HG03139 (cell line): ENCODE results near the gene DUSP14.
"Not testable (repeated sequence)": the region's sequence is repeated elsewhere in the genome, so short reads cannot be mapped to it uniquely, and the experiment has no call there.

Experiments used
- ATAC-seq: cut with Tn5 transposase; IDR thresholded peaks from one replicate; pipeline ENCODE4 v1.9.1; 2021; ENCODE audit not compliant: unreplicated experiment

Gene DUSP14

GRCh38 chr17:37483311-37484039 lies 6.2 kb upstream of the DUSP14 start:
- no peak for ATAC-seq

DNA sequence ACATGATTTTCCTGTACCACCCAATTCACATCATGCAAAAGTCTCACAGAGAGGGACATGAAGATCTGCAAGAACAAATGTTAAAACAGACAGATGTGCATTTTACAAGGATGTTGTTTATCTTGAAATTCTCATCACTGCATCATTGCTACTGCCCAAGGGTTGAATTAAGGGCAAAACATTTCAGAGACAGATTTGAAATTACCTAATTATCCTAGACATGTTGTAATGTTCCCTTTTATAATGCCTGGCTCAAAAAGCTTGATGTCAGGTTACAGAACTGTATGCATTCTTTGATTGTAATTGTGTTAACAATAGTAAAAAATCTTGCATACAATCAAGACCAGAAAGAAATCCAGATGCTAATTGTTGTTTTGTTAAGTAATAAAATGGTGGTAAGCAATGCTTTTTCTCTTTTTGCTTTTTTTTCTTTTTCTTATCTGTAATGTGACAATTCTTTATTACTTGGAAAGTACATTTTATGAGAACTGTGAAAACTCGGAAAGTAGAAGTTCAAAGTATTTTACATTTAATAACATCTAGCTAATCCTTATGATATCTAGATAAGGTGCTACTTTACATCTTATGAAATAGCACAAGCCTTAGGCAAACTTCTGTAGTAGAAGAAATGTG lies 3.6 kb upstream of the DUSP14 start:
- ATAC-seq, result no peak

DNA sequence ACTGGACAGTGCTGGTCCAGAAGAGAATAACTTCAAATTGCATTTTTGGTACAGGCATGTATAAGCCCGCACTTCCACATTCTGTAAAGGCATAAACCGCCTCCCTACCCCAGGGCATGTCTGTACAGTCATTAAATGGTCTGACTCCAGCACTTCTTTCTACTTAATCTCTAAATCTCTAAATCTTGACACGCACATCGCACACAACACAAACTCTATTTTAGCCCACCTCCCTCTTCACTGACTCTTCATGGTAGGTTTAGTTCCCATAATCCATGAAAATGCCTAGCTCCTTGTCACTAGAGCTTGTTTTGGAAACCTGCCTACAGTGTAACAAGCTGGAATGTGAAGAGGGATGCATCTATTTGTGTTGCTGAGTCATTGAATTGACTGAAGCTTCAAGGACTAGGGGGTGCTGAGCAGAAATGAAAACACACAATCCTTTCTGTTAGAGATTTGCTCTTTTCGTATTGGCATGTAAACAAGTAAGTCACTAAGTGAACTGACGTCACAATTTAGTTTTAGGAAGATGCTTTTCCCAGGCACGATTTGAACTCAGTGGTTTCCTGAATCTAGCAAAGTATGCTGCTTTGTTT lies 1.6 kb upstream of the DUSP14 start:
- ATAC-seq, result no peak

- peak; percentile 8 for ATAC-seq
These were observed 989 bp upstream of the DUSP14 start for GRCh38 chr17:37488607-37489196.

DNA sequence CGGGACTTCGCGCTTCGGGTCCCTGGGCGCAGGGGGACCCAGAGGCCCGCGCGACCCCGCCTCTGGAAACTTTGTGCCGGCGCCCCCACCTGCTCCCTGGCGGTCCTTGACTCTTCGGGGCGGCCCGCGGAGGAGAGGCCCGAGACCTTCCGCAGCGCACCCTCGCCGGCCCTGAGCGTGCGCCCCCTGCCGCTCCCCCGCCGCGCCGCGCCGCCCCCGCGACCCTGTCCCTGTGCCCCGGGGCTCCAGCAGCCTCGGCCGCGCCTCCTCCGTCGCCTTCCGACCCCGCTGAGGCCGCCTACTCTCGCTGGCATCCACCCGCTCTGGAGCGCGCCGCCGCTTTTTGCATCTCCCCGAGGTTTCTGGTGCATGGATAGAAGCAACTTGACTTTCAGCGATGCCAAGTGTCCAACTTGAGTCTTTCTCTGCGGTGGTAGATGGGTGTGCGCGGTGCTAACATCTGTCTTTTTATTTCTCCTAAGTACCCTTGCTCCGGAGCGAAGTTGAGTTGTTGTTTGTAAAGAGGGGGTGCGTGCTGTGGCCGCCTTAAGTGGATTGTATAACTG lies 414 bp downstream of the DUSP14 start:
- ATAC-seq, result peak; percentile 40

GRCh38 chr17:37490638-37491614 lies 1.2 kb downstream of the DUSP14 start:
- ATAC-seq, result no peak

- ATAC-seq, result no peak
These were observed 2.5 kb downstream of the DUSP14 start for GRCh38 chr17:37492167-37492566.

DNA sequence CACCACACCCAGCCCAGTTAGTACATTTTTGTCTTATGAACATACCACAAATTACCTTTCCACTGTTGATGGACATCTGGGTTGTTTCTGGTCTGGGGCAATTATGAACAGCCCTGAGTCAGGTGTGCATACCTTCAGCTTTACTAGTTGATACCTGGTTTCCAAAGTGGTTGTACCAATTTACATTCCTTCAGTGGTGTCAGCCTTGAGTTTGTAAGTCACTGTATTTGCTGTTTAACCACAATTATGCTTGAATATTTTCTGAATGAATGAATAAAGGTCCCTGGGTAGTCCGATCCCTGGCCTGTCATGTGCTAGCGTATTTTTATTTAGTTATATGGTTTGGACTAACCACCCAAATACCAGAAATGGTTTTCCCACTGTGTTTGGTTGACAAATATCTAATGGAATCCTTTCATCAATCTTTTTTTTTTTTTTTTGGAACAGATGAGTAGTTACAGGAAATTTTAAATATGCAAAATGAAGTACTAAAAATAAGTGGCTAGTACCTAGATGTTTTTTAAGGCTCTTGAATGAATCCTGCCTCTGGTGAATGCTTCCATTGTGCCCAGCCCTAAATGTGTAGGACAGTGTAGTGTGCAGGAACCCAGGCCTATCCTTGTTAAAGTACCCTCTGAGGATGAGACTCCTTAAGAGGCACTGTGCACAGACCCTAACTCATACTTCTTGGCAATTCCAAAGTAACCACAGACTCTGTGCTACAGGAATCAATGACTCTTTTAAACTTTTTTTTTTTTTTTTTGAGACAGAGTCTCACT lies 3.7 kb downstream of the DUSP14 start:
- ATAC-seq, result no peak

GRCh38 chr17:37494401-37494831 lies 4.7 kb downstream of the DUSP14 start:
- no peak for ATAC-seq

DNA sequence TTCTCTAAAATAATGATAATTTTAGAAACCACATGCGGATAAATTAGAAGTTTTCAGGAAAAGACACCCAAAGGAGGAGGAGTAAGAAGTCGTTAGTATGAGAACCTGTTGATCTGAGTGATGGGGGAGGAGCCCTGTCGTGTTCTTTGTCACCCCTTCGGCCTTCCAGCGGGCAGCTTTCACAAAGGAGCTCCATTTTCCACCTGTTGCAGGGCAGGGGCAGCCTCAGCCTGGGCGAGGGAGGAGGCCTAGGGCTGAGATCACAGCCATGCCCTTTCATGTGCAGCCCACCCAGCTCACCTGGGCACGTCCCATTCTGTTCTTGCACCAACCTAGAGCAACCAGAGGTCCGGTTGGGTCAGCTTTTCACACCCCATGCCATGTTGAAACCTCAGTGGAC lies 5.3 kb downstream of the DUSP14 start:
- ATAC-seq, result no peak

GRCh38 chr17:37500378-37500777 lies 10.7 kb downstream of the DUSP14 start:
- no peak for ATAC-seq

DNA sequence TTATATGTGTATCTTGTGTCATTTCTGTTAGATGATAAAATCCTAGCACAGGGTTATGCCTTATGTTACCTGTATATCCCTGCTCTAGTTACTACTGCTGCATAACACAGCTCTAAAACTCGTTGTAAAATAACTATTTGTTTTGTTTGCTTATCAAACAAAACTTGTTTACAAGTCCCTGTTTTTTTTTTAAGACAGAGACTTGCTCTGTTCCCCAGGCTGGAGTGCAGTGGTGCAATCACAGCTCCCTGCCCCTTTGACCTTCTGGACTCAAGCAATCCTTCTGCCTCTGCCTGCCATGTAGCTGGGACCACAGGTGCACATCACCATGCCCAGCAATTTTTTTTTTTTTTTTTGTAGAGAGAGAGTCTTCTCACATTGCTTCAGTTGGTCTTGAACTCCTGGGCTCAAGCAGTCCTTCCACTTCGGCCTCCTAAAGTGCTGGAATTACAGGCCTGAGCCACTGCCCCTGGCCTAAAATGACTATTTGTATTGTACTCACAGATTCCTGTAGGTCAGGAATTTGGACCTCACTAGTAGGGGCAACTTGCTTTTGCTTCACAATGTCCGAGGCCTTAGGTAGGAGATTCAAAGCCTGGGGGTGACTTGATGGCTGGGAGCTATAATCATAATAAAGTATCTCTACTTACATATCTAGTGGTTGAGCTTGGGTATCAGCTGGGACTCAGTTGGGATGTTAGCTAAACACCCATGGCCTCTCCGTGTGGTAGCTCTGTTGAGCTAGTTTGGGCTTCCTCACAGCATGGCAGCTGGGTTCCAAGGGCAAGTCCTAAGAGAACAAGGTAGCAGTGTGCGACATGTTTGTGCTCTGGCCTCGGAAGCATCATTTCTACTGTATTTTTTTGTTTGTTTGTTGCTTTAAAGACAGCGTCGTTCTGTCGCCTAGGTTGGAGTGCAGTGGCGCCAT lies 12.6 kb downstream of the DUSP14 start:
- ATAC-seq, result no peak

DNA sequence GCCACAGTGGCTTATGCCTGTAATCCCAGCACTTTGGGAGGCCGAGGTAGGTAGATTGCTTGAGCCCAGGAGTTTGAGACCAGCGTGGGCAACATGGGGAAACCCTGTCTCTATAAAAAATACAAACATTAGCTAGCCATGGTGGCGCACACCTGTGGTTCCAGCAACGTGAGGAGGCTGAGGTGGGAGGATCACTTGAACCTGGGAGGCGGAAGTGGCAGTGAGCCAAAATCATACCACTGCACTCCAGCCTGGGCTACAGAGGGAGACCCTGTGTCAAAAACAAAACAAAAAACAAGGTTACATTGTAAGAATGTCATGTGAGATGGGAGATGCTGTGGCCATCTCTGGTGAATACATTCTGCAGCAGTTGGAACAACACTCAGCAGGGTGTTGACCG lies 13.5 kb downstream of the DUSP14 start:
- no peak for ATAC-seq

- no peak for ATAC-seq
These were observed 15.6 kb downstream of the DUSP14 start for GRCh38 chr17:37505333-37505732.

- no peak for ATAC-seq
These were observed 17.0 kb downstream of the DUSP14 start for GRCh38 chr17:37506678-37507077.

GRCh38 chr17:37507111-37507510 lies 17.4 kb downstream of the DUSP14 start:
- ATAC-seq, result no peak

GRCh38 chr17:37510056-37510455 lies 20.4 kb downstream of the DUSP14 start:
- no peak for ATAC-seq

DNA sequence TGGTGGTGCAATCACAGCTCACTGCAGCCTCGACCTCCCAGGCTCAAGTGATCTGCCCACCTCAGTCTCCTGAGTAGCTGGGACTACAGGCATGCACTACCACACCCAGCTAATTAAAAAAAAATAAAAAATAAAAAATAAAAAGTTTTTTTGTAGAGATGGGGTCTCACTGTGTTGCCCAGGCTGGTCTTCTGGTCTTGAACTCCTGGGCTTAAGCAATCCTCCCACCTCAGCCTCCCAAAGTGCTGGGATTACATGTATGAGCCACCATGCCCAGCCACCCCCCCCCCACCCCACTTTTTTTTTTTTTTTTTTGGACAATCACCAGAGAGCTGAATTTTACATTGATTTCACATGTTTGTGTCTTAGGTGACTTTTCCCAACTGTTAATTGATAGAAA lies 22.0 kb downstream of the DUSP14 start:
- not testable (repeated sequence) for ATAC-seq
